Spleen (tissue), 11 donors: ENCODE measurements around the gene JAKMIP1. TPM values are rescaled to one million over a fixed set of nuclear protein-coding genes. Genes with fewer than 3 reads are reported as not detected.

Source experiments
- DNase-seq: peaks from one replicate; pipeline ENCODE4 v3.0.0-alpha.2; 2020
- H3K27ac ChIP-seq, 8 donors: fragments of 200-600 bp; sonication (generic) in 7 of 8; 1 replicate in 4 of 8; 2 replicates in 4 of 8; pipeline versions ENCODE4 v1.5.0 to v1.8.0; 2016 to 2021; ENCODE audit warnings: inconsistent platforms in 4 of 8, mild to moderate bottlenecking in 4 of 8, moderate library complexity in 1 of 8
- H3K27me3 ChIP-seq, 7 donors: fragments of 200-600 bp; sonication (generic) in 6 of 7; replicated peaks in 1 of 7; 1 replicate in 4 of 7; 2 replicates in 3 of 7; pipeline versions ENCODE4 v1.5.0 to v1.8.0; 2016 to 2021; ENCODE audit warnings: inconsistent platforms in 3 of 7, mild to moderate bottlenecking in 1 of 7
- H3K36me3 ChIP-seq, 6 donors: fragments of 200-600 bp; sonication (generic) in 5 of 6; 1 replicate in 4 of 6; 2 replicates in 2 of 6; pipeline versions ENCODE4 v1.5.0 to v1.8.0; 2016 to 2021; ENCODE audit warnings: inconsistent platforms in 2 of 6
- H3K4me1 ChIP-seq, 6 donors: fragments of 200-600 bp; sonication (generic) in 5 of 6; 1 replicate in 3 of 6; 2 replicates in 3 of 6; pipeline versions ENCODE4 v1.5.0 to v1.8.0; 2016 to 2021; ENCODE audit warnings: inconsistent platforms in 3 of 6
- H3K4me3 ChIP-seq, 8 donors: fragments of 200-600 bp; sonication (generic) in 7 of 8; 1 replicate in 4 of 8; 2 replicates in 4 of 8; pipeline versions ENCODE4 v1.5.0 to v1.8.0; 2016 to 2021; ENCODE audit warnings: inconsistent platforms in 4 of 8, mild to moderate bottlenecking in 4 of 8, moderate library complexity in 2 of 8
- H3K9me3 ChIP-seq, 8 donors: fragments of 200-600 bp; sonication (generic) in 7 of 8; 1 replicate in 4 of 8; 2 replicates in 4 of 8; pipeline versions ENCODE4 v1.5.0 to v1.8.0; 2016 to 2021; ENCODE audit warnings: inconsistent platforms in 4 of 8
- POLR2A ChIP-seq, 3 donors: fragments of 450-650 bp; IDR thresholded peaks; one replicate each; pipeline ENCODE4 v1.5.1; 2017; ENCODE audit warnings: antibody characterized with exemption in 3 of 3, mild to moderate bottlenecking in 1 of 3
- POLR2AphosphoS5 ChIP-seq, 3 donors: sonication (generic); formaldehyde crosslinking; IDR thresholded peaks; one replicate each; pipeline ENCODE4 v1.5.1; 2017; ENCODE audit warnings: antibody characterized with exemption in 3 of 3
- WGBS, 5 donors: extraction: QIAGEN DNeasy Blood & Tissue Kit in 3 of 5; methylation state at CpG; one replicate each; pipeline versions ENCODE4 v1.1.5 to v1.1.7; 2013 to 2018; 5-methylcytosine and 5-hydroxymethylcytosine counted together
- intact Hi-C: fragments of 100-400 bp; cut with DNase I; formaldehyde crosslinking; loops from one replicate; pipeline ENCODE4 v1.15.0; 2023; ENCODE audit warnings: low total_unique reads
- polyA plus RNA-seq, 3 donors: library from polyadenylated mRNA; stranded (reverse); fragments of 200-250 nt; gene quantifications; one replicate each; pipeline ENCODE4 v1.2.1, GENCODE V29; 2013
- total RNA-seq, 7 donors: library from RNA; depleted of rRNA in 3 of 7; stranded (reverse); fragments of >200 nt in 3 of 7; fragmentation: NEBNext Ultra II Directional in 4 of 7; extraction: Animal tissue kit (Norgen Biotek cat#: 25700) in 4 of 7; gene quantifications; one replicate each; pipeline versions ENCODE4 v1.1.0 to v1.2.1, GENCODE V29; 2016 to 2021
- TF ChIP-seq, protein P1 (sequence below), 11 experiments: fragments of 200-600 bp in 7 of 11; fragments of 450-650 bp in 4 of 11; sonication (generic) in 4 of 11; IDR thresholded peaks in 8 of 11; conservative IDR thresholded peaks in 3 of 11; 1 replicate in 7 of 11; 2 replicates in 4 of 11; pipeline versions ENCODE4 v1.4.0 to v1.8.0; 2016 to 2021; ENCODE audit warnings: antibody characterized with exemption in 11 of 11, inconsistent platforms in 4 of 11, mild to moderate bottlenecking in 1 of 11
- donor health status: healthy with polysubstance abuse.
- donor health status: DM: no; HTN: no; CAD: no; lungs with moderate emphysema.
- donor health status: DM: no; HTN: no; CAD: no.
- donor health status: Bipolar disorder and iron deficiency.
- donor health status: healthy.
- donor health status: DM: no; HTN: no; CAD: no.
- donor health status: DM: yes; HTN: yes; CAD: no.

The JAKMIP1 gene
- total and polyA plus RNA-seq, 10 donors = 0.37 to 8.7 (median 2.6) TPM

DNA sequence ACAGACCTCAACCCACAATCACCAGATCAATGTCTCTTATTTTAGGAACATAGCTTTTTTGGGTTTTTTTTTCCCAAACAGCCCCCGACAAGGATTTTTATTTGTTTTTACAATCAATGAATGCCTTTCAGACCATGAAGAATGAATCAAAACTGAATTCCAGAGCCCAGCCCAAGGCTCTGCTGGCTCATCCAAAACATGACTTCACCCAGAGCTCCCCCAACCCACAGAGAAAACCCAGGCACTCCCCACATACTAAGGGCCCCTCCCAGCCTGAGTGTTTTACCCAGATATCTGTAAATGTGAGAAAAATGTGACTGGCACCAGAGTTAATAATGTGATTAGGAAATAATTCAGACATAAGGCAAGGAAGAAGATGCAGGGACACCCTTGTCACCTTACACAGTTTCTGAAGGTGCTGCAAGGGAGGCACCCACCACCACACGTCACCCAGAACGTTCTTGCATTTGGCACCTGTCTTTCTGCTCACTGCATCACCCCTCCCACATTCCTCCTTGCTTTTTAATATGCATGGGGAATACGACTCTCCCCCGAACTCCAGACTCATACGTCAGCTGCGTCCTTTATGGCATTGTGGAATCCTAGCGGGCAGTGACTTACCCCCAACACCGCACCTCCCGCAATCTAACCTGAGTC, 134.3 kb downstream of the JAKMIP1 start:
- Histone ChIP-seq H3K36me3 (peaks cover 0 to 30% (median 0%) of the 10 kb centered on the region in 6 donors), H3K4me3 (no peak overlapping the region), H3K27ac (no peak overlapping the region), H3K9me3 (peaks cover 0 to 11% (median 4%) of the 10 kb centered on the region in 8 donors), H3K27me3 (peaks cover 0 to 26% (median 0%) of the 10 kb centered on the region in 7 donors), H3K4me1 (no peaks in the 10 kb centered on the region)
- intact Hi-C loops = no loop called here
- DNase-seq = no peak
- WGBS, 5 donors = 78 to 86% (median 82%) methylated on average over 10 of the region's 10 CpGs
- TF ChIP-seq POLR2AphosphoS5 (IDR thresholded peaks at IDR 0.05) = no peak
- TF ChIP-seq, protein P1, sequence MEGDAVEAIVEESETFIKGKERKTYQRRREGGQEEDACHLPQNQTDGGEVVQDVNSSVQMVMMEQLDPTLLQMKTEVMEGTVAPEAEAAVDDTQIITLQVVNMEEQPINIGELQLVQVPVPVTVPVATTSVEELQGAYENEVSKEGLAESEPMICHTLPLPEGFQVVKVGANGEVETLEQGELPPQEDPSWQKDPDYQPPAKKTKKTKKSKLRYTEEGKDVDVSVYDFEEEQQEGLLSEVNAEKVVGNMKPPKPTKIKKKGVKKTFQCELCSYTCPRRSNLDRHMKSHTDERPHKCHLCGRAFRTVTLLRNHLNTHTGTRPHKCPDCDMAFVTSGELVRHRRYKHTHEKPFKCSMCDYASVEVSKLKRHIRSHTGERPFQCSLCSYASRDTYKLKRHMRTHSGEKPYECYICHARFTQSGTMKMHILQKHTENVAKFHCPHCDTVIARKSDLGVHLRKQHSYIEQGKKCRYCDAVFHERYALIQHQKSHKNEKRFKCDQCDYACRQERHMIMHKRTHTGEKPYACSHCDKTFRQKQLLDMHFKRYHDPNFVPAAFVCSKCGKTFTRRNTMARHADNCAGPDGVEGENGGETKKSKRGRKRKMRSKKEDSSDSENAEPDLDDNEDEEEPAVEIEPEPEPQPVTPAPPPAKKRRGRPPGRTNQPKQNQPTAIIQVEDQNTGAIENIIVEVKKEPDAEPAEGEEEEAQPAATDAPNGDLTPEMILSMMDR (IDR thresholded peaks at IDR 0.05 in 8 of 11, conservative IDR thresholded peaks at IDR 0.05 in 3 of 11) = no peak
- TF ChIP-seq POLR2A (IDR thresholded peaks at IDR 0.05) = no peak

DNA sequence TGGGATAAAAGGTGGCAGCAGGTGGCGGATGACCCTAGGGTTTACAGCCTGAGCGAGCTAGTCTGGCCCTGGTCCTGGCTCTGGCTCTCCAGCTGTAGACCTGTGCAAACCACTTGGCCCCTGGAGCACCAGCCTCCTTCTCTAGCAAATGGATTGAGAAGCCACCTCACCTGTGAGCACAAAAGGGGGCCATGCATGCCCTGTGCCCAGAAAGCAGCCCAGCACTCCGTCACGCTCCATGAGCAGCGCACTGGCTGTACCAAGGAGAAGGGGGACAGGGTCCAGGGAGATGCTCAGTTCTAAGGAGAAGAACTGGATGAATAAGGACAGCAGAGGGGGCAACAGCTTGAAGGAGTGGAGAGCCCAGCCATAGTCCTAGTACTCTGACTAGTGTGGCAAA, 135.2 kb downstream of the JAKMIP1 start:
- Histone ChIP-seq H3K27ac (no peak overlapping the region), H3K9me3 (peaks cover 0 to 20% (median 13%) of the 10 kb centered on the region in 8 donors), H3K4me3 (no peak overlapping the region), H3K27me3 (peaks cover 0 to 20% (median 0%) of the 10 kb centered on the region in 7 donors), H3K4me1 (no peaks in the 10 kb centered on the region), H3K36me3 (peaks cover 0 to 39% (median 0%) of the 10 kb centered on the region in 6 donors)
- WGBS, 5 donors = 87 to 94% (median 90%) methylated on average over 5 of the region's 5 CpGs
- DNase-seq = no peak
- no peak for TF ChIP-seq POLR2AphosphoS5 (IDR thresholded peaks at IDR 0.05)
- TF ChIP-seq, protein P1 (IDR thresholded peaks at IDR 0.05 in 8 of 11, conservative IDR thresholded peaks at IDR 0.05 in 3 of 11) = no peak
- TF ChIP-seq POLR2A (IDR thresholded peaks at IDR 0.05) = no peak
- intact Hi-C loops = no loop called here

DNA sequence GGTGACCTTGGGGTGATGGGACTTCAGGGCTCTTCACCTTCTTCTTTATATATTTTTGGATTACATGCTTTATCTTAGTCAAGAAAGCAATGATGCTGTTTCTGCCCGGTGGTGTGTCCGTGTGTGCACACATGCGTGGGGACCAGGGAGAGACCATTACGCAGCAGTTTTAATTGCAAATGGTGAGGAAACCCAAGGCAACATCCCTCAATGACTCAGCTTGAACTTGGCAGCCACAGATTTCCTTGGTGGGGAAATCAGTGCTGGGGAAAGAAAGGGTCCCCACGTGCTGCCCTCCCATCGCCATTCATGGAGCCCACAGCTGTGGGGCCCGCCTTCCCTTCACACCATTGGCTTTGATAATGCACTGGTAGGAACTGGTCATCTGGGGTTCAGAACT, 136.0 kb downstream of the JAKMIP1 start:
- intact Hi-C loops = no loop called here
- H3K27ac ChIP-seq = no peak overlapping the region
- no peak for TF ChIP-seq POLR2AphosphoS5 (IDR thresholded peaks at IDR 0.05)
- no peak for TF ChIP-seq POLR2A (IDR thresholded peaks at IDR 0.05)
- TF ChIP-seq, protein P1 (IDR thresholded peaks at IDR 0.05 in 8 of 11, conservative IDR thresholded peaks at IDR 0.05 in 3 of 11) = no peak
- H3K4me1 ChIP-seq = no peaks in the 10 kb centered on the region
- no peak overlapping the region for H3K4me3 ChIP-seq
- WGBS, 5 donors = 57 to 78% (median 70%) methylated on average over 7 of the region's 7 CpGs
- no peak for DNase-seq
- H3K9me3 ChIP-seq = peaks cover 0 to 28% (median 21%) of the 10 kb centered on the region in 8 donors
- H3K36me3 ChIP-seq = peaks cover 0 to 47% (median 0%) of the 10 kb centered on the region in 6 donors
- peaks cover 0 to 15% (median 0%) of the 10 kb centered on the region in 7 donors for H3K27me3 ChIP-seq

DNA sequence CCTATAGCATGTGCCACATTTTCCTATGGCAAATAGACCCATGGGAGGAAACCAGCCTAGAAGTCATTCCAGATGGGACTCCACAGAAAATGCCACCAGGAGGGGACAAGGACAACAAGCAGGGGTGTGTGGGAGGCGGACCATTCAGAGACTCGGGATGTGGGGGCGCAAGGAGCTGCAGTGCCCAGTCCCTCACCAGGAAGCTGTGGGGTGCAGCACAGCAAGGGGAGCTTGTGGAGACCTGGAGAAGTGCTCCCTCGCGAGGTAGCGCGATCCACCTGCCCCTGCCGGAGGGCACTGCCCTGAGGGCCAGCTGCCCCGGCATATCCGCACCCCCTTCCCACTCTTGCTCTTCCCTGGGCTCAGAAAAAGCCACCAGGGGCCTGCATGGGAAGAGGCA, 136.7 kb downstream of the JAKMIP1 start:
- intact Hi-C loops = no loop called here
- peaks cover 0 to 54% (median 0%) of the 10 kb centered on the region in 6 donors for H3K36me3 ChIP-seq
- no peak overlapping the region for H3K27ac ChIP-seq
- H3K4me1 ChIP-seq = no peaks in the 10 kb centered on the region
- TF ChIP-seq, protein P1 (IDR thresholded peaks at IDR 0.05 in 8 of 11, conservative IDR thresholded peaks at IDR 0.05 in 3 of 11) = no peak
- TF ChIP-seq POLR2AphosphoS5 (IDR thresholded peaks at IDR 0.05) (no peak), POLR2A (IDR thresholded peaks at IDR 0.05) (no peak)
- H3K4me3 ChIP-seq = no peak overlapping the region
- DNase-seq = peak; percentile 65
- WGBS, 5 donors = 91 to 98% (median 94%) methylated on average over 10 of the region's 10 CpGs
- peaks cover 0 to 12% (median 0%) of the 10 kb centered on the region in 7 donors for H3K27me3 ChIP-seq
- H3K9me3 ChIP-seq = peaks cover 5 to 35% (median 28%) of the 10 kb centered on the region in 8 donors
